ENCODE measurements around the gene RFTN2.

Gene RFTN2

GRCh38 chr2:197538412-197538811 lies 137.0 kb downstream of the RFTN2 start:
- Histone ChIP-seq H3K36me3 (ENCODE audit: insufficient read depth, insufficient read length, low read length) (peaks cover 76% of the 10 kb centered on the region), H3K9ac (ENCODE audit: insufficient read length, low read depth) (no peak overlapping the region), H3K9me3 (ENCODE audit: insufficient read depth, low read length) (no peaks in the 10 kb centered on the region), H3K4me3 (ENCODE audit: insufficient read length, low read depth) (no peak overlapping the region), H3K27me3 (ENCODE audit: insufficient read depth, insufficient read length) (no peaks in the 10 kb centered on the region), H3K4me1 (ENCODE audit: insufficient read depth, insufficient read length) (no peaks in the 10 kb centered on the region)
- TF ChIP-seq SUZ12 (IDR thresholded peaks at IDR 0.05; ENCODE audit: extremely low read depth, insufficient read depth, insufficient read length) (no peak), YY1 (IDR thresholded peaks at IDR 0.05; ENCODE audit: insufficient read depth, insufficient read length) (no peak), ZNF274 (IDR thresholded peaks at IDR 0.05; ENCODE audit: low read depth, low read length) (no peak)
- no peak for DNase-seq (ENCODE audit: low read depth, low spot score)
